Hepatocyte (in vitro differentiated cells): ENCODE results near the gene PLVAP. TPM values are rescaled to one million over a fixed set of nuclear protein-coding genes. Genes with fewer than 3 reads are reported as not detected.

Experiments used
- DNase-seq: peaks from one replicate; pipeline ENCODE4 v3.0.0-alpha.2; 2016; ENCODE audit warnings: low spot score
- H2AFZ ChIP-seq: fragments of 200-600 bp; sonication (generic); 2 replicates; pipeline ENCODE4 v1.6.0; 2016; ENCODE audit warnings: antibody characterized with exemption, mild to moderate bottlenecking
- H3K27ac ChIP-seq: fragments of 200-600 bp; sonication (generic); 2 replicates; pipeline ENCODE4 v1.5.1; 2016; ENCODE audit warnings: mild to moderate bottlenecking
- H3K27me3 ChIP-seq: fragments of 200-600 bp; sonication (generic); 2 replicates; pipeline ENCODE4 v1.6.1; 2016
- H3K36me3 ChIP-seq: fragments of 200-600 bp; sonication (generic); replicated peaks from 2 replicates; pipeline ENCODE4 v1.5.1; 2016; ENCODE audit warnings: low read depth; ENCODE audit not compliant: insufficient read depth
- H3K4me1 ChIP-seq: fragments of 200-600 bp; sonication (generic); 2 replicates; pipeline ENCODE4 v1.5.1; 2016; ENCODE audit warnings: mild to moderate bottlenecking, moderate library complexity; ENCODE audit not compliant: insufficient read depth
- H3K4me2 ChIP-seq: fragments of 200-600 bp; sonication (generic); 2 replicates; pipeline ENCODE4 v1.6.0; 2016
- H3K4me3 ChIP-seq: fragments of 200-600 bp; sonication (generic); 2 replicates; pipeline ENCODE4 v1.5.1; 2016; ENCODE audit warnings: mild to moderate bottlenecking
- H3K79me2 ChIP-seq: fragments of 200-600 bp; sonication (generic); 2 replicates; pipeline ENCODE4 v1.6.0; 2017; ENCODE audit warnings: mild to moderate bottlenecking
- H3K9me2 ChIP-seq: fragments of 200-600 bp; sonication (generic); replicated peaks from 2 replicates; pipeline ENCODE4 v1.6.0; 2017; ENCODE audit warnings: mild to moderate bottlenecking; ENCODE audit not compliant: insufficient read depth
- H3K9me3 ChIP-seq: fragments of 200-600 bp; sonication (generic); 2 replicates; pipeline ENCODE4 v1.5.1; 2016; ENCODE audit warnings: low read depth, mild to moderate bottlenecking
- H4K20me1 ChIP-seq: fragments of 200-600 bp; sonication (generic); 2 replicates; pipeline ENCODE4 v1.6.0; 2016; ENCODE audit warnings: mild to moderate bottlenecking; ENCODE audit not compliant: insufficient read depth, poor library complexity, severe bottlenecking
- EZH2 ChIP-seq: fragments of 200-600 bp; sonication (generic); IDR thresholded peaks from 2 replicates; pipeline ENCODE4 v1.6.1; 2016; ENCODE audit warnings: antibody characterized with exemption, mild to moderate bottlenecking, borderline replicate concordance
- EZH2phosphoT487 ChIP-seq: fragments of 200-600 bp; sonication (generic); IDR thresholded peaks from one replicate; pipeline ENCODE4 v1.6.1; 2018; ENCODE audit warnings: antibody characterized with exemption, mild to moderate bottlenecking, low read depth, moderate library complexity; ENCODE audit not compliant: unreplicated experiment, severe bottlenecking
- WGBS: methylation state at CpG from one replicate; pipeline ENCODE4 v1.1.6; 2016; ENCODE audit warnings: low lambda C conversion rate; ENCODE audit errors: missing lambda C conversion rate; 5-methylcytosine and 5-hydroxymethylcytosine counted together
- polyA plus RNA-seq: library from polyadenylated mRNA; unstranded; fragments of >200 nt; fragmentation: Nextera tagmentation; extraction: Ambion mirVana; gene quantifications from 2 replicates; pipeline ENCODE4 v1.2.1, GENCODE V29; 2016
- total RNA-seq: library from RNA; depleted of rRNA; stranded (reverse); fragments of >200 nt; gene quantifications from 2 replicates; pipeline ENCODE4 v1.2.3, GENCODE V29; 2014
- TF ChIP-seq, protein P1 (sequence below): fragments of 200-600 bp; sonication (generic); IDR thresholded peaks from 2 replicates; pipeline ENCODE4 v1.5.1; 2016; ENCODE audit warnings: antibody characterized with exemption, mild to moderate bottlenecking; ENCODE audit not compliant: poor library complexity

The PLVAP gene
- total and polyA plus RNA-seq, 2 experiments from 2014 or later, result 1.4 to 5.3 TPM

DNA sequence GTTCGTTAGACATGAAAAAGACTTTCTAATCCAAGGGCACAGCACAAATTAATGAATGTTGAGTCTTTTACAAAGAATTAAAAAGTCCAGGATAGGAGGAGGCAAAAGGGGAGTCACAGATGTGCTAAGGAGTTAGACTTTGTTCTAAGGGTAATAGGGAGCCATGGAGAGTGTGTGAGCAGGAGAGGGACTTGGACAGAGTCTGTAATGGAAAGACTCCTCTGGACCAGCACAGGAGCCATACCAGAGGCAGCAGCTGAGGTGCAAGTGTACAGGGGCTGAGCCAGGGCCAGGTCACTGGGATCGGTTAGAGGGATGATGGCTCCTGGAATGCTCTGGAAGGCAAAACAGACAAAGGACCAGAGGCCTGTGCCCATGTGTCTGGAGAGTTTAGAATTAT lies 29.3 kb downstream of the PLVAP start:
- Histone ChIP-seq H3K9me2 (no peaks in the 10 kb centered on the region), H3K36me3 (no peaks in the 10 kb centered on the region), H4K20me1 (no peaks in the 10 kb centered on the region), H2AFZ (no peak overlapping the region), H3K4me2 (no peak overlapping the region), H3K27ac (no peak overlapping the region), H3K9me3 (no peaks in the 10 kb centered on the region), H3K4me1 (no peaks in the 10 kb centered on the region), H3K27me3 (no peaks in the 10 kb centered on the region), H3K4me3 (no peak overlapping the region), H3K79me2 (no peaks in the 10 kb centered on the region)
- 89% methylated on average over 2 of the region's 2 CpGs for WGBS
- DNase-seq, result no peak
- TF ChIP-seq EZH2, result no peak
- TF ChIP-seq, protein P1, sequence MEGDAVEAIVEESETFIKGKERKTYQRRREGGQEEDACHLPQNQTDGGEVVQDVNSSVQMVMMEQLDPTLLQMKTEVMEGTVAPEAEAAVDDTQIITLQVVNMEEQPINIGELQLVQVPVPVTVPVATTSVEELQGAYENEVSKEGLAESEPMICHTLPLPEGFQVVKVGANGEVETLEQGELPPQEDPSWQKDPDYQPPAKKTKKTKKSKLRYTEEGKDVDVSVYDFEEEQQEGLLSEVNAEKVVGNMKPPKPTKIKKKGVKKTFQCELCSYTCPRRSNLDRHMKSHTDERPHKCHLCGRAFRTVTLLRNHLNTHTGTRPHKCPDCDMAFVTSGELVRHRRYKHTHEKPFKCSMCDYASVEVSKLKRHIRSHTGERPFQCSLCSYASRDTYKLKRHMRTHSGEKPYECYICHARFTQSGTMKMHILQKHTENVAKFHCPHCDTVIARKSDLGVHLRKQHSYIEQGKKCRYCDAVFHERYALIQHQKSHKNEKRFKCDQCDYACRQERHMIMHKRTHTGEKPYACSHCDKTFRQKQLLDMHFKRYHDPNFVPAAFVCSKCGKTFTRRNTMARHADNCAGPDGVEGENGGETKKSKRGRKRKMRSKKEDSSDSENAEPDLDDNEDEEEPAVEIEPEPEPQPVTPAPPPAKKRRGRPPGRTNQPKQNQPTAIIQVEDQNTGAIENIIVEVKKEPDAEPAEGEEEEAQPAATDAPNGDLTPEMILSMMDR, result no peak
- no peak for TF ChIP-seq EZH2phosphoT487

DNA sequence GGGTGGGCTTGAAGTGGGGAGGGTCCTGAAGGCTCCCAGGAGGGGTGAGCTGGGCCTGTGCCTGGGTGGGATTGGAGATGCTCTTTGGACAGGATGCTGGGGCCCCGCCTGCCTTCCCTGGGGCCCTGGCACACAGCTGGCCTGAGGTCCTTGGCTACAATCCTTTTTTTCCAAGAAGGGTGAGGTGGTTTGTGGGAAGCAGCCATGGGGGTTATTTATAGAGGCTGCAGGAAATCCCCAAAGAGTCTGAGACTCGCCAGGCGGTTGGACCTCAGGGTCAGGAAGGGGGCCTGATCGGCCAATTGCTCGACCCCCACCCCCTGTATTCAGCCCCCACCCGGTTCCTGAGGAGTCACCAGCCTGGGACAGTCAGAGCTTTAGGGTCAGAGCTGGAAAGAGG lies 29.8 kb downstream of the PLVAP start:
- Histone ChIP-seq H3K27me3 (no peaks in the 10 kb centered on the region), H3K9me2 (no peaks in the 10 kb centered on the region), H3K4me3 (no peak overlapping the region), H2AFZ (no peak overlapping the region), H3K27ac (no peak overlapping the region), H4K20me1 (no peaks in the 10 kb centered on the region), H3K9me3 (no peaks in the 10 kb centered on the region), H3K4me2 (no peak overlapping the region), H3K36me3 (no peaks in the 10 kb centered on the region), H3K4me1 (no peaks in the 10 kb centered on the region), H3K79me2 (no peaks in the 10 kb centered on the region)
- 93% methylated on average over 5 of the region's 6 CpGs for WGBS
- no peak for DNase-seq
- TF ChIP-seq EZH2 (no peak), EZH2phosphoT487 (no peak)
- TF ChIP-seq, protein P1, result no peak

DNA sequence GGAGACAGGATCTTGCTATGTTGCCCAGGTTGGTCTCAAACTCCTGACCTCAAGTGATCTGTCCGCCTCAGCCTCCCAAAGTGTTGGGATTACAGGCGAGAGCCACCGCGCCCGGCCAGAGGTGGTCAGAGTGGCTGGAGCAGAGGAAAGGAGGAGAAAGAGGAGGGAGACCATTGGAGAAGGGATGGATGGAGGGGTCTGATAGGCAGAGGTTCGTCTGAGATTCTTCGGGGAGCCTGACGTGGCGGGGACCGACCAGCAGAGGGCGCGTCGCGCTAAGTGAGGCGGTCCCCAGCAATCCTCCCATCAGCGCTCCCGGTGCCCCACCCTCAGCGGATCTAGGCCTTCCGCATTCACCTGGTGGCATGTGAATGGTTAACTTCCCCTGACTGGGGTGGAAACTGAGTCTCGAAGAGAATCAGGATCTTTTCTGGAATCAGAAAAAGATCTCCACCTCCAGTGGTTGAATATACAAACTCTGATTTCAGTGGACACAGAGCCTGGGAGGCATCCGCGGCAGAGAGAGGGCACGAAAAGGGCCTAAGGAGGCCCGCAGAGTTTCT lies 31.0 kb downstream of the PLVAP start:
- Histone ChIP-seq H3K9me2 (no peaks in the 10 kb centered on the region), H3K4me3 (no peak overlapping the region), H3K79me2 (no peaks in the 10 kb centered on the region), H4K20me1 (no peaks in the 10 kb centered on the region), H3K9me3 (no peaks in the 10 kb centered on the region), H3K4me1 (no peaks in the 10 kb centered on the region), H2AFZ (no peak overlapping the region), H3K4me2 (peak overlapping the region; percentile 25), H3K27ac (no peak overlapping the region), H3K36me3 (no peaks in the 10 kb centered on the region), H3K27me3 (no peaks in the 10 kb centered on the region)
- WGBS, result 23% methylated on average over 23 of the region's 24 CpGs
- no peak for TF ChIP-seq EZH2
- TF ChIP-seq, protein P1, result peak; percentile 79
- no peak for TF ChIP-seq EZH2phosphoT487
- peak; percentile 81 for DNase-seq

DNA sequence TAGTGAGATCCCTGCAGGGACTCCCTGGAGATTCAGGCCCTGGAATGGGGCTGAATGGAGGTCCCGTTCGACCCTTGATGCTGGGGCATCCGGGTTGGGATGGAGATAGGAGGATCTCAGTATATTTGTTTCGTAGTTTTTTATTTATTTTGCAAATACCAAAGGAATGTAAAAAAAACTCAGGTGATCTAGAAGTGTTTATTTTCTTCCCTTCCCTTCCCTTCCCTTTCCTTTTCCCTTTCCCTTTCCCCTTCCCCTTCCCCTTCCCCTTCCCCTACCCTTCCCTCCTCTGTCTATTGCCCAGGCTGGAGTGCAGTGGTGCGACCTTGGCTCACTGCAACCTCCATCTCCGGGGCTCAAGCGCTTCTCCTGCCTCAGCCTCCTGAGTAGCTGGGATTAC lies 35.3 kb downstream of the PLVAP start:
- Histone ChIP-seq H4K20me1 (no peaks in the 10 kb centered on the region), H3K4me1 (peaks cover 3% of the 10 kb centered on the region), H3K9me2 (no peaks in the 10 kb centered on the region), H3K27ac (no peak overlapping the region), H3K4me2 (no peak overlapping the region), H3K4me3 (no peak overlapping the region), H3K36me3 (no peaks in the 10 kb centered on the region), H2AFZ (no peak overlapping the region), H3K79me2 (peaks cover 8% of the 10 kb centered on the region), H3K27me3 (no peaks in the 10 kb centered on the region), H3K9me3 (no peaks in the 10 kb centered on the region)
- 87% methylated on average over 7 of the region's 7 CpGs for WGBS
- no peak for DNase-seq
- TF ChIP-seq, protein P1, result no peak
- no peak for TF ChIP-seq EZH2
- TF ChIP-seq EZH2phosphoT487, result no peak
